GM19372 (cell line): ENCODE results near the gene CDH24.
"Not testable (repeated sequence)": the region's sequence is repeated elsewhere in the genome, so short reads cannot be mapped to it uniquely, and the experiment has no call there.

Source experiments
- ATAC-seq: cut with Tn5 transposase; IDR thresholded peaks from one replicate; pipeline ENCODE4 v1.9.1; 2021; ENCODE audit warnings: mild to moderate bottlenecking, low read depth, moderate library complexity; ENCODE audit not compliant: unreplicated experiment

CDH24 gene

DNA sequence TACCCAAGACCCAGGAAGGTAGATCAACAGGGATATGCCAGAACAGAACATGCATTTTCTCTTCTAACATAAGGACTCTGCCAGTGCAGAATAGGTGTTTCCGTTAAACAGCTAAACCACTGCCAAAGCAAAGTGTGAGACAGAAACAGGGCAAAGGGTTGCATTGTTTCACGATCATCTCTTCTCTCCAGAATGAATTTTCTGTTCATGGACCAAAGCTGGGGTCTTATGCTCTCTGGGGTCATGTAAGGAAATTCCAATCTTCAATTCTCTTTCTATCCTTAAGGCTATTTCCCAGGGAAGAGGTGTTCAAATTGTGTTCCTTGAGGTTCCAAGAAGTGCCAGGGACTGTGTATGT is 33.5 kb downstream of the CDH24 start:
- ATAC-seq: no peak

DNA sequence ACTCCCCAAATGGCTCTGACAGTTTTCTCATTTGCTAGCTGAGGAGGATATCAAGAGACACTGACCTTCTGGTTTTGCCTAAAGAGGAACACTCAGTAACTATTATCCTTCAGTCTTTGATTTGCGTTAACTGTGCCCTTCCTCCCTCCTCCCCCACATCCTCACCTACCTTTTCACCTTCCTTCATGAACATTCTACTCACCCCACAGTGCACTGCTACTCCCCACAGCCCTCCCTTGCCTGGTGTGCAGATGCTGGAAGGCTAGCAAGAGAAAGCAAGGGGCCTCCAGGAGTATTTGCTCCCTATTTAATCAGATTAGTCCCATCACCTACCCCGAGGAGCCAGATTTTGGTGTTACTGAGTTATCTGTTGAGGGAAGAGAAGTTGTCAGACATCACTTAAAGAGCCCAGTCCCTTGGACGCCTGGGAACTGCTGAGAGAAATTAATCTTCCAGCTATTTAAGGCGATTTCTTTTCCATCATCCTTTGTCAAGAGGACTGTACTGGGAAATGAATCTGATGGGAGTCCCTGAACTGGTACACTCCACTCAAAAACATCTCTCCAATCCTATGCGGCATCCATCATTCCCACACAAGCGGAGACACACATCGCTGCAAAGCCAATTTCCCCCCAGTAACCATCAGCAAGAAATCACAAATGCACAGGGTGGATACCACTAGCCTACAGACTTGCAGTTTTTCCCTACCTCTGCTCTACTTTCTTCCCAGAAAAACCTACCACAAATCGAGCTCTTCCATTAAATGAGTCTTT is 34.1 kb downstream of the CDH24 start:
- no peak for ATAC-seq

DNA sequence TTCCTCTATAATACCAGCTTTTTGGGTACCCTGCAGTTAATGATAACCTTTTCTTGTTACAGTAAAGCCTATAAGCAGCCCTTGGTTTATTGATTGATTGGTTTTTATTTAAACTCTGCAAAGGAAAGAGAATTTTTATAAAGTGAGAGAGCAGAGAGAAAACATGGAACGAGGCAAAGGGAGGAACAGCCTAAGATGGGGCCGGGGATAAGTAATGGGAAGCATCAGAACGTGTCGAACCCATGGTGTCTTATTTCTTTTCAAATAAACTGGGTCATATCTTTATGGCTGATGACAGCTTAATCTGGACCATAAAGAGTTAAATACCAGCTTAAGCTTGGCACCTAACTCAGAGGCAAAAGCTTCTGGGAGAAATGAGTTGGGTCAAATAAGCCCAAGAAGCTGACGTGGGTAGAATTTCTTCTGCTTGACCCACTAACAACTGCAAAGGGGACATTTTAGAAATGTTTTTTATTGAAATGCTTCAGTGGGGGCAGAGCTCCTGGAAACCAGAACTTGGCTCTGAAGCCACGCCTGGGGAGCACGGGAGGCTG is 35.4 kb downstream of the CDH24 start:
- no peak for ATAC-seq

DNA sequence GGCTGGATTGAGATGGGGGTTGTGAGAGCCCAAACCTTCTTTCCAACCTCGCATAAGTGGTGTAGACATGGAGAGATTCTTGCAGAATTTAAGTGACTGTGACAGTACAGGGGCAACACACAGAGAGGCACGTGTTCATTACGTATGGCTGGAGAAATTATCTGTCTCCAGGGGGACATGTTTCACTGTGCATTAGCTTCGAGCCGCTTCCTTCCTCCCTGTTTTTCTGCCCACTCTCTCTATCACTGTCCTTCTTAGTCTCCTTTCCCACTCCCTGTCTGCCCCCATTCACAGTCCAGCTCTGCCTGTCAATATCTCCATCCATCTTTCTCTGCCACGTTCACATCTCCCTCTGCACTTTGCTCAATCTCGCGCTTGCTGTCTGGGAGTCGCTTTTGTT is 35.9 kb downstream of the CDH24 start:
- ATAC-seq: no peak

DNA sequence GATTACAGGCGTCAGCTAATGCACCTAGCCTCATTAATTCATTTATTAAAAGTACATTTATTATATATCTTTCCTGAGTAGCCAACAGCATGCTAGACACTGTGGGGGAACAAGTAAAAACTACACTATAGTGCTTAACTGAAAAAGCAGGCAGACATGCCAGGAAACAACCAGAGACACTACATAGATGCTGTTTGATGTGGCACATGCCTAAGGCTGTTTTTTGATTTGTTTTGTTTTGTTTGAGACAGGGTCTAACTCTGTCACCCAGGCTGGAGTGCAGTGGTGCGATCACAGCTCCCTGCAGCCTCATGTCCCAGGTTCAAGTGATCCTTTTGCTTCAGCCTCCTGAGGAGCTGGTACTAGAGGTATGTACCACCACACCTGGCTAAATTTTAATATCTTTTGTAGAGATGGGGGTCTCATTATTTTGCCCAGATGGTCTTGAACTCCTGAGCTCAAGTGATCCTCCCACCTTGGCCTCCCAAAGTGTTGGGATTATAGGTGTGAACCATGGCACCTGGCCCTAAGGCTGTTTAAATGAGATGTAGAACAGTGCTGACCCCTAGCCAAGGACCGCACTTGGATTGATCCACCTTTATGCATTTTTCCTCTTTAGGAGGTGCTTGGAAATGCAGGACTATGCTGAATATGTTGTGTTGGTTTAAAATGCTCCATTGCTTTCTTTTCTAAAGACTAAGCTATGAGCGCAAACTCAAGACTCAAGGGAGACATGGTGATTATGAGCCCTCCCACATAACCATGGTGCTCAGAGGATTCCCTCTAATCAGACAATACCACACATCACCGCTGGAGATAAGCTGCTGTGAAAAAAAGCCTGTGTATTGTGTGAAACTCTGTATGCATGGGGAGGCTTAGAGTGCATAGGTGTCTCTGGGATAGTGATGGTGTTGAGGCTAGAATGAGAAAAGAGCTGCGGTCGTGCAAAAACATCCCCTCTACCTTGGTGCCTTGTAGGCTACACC is 36.9 kb downstream of the CDH24 start:
- ATAC-seq: no peak

DNA sequence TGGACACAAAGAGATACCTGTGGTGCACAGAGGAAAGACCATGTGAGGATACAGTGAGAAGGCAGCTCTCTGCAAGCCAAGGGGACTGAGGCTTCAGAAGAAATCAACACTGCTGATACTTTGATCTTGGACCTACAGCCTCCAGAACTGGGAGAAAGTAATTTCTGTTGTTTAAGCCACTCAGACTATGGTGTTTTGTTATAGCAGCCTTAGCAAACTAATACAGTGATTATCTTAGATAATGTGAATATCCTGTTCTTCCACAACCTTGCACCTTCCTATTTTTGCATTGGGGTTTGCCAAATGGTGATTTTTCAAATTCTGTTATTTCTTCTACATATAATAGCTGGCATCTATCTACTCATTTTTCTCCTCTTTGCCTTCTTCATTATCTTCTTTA is 39.2 kb downstream of the CDH24 start:
- no peak for ATAC-seq

DNA sequence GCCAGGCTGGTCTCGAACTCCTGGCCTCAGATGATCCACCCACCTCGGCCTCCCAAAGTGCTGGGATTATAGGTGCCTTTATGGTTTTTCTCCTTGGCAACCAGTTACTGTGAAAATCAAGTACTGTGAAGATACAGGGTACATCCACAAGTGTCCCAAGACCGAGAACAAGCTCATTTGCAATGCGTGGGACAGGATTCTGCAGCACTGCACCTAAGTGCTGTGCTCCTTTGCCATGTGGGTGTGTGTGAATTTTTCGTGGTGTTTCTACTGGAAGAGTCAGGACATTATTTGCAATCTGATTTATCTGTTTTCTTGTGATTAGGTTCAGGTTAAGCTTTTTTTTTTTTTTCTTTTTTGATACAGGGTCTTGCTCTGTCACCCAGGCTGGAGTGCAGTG is 40.2 kb downstream of the CDH24 start:
- no peak for ATAC-seq

DNA sequence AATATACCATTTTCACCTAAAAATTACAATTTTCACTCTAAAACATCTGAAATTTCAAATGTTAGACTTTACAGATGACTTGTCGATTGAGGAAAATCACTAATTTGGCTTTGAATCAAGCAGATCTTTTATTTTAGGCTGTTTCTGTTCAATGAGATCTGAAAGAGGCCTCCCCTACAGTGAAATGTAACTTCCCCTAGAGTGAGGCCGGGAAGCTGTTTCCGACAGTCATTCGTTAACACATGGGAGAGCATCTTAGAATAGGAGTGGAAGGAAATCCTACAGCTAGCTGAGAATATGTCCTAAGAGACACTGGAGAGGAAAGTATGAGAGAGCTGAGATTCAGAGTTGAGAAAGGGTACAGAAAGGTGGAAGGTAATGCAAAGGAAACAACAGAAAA is 41.7 kb downstream of the CDH24 start:
- ATAC-seq: no peak

DNA sequence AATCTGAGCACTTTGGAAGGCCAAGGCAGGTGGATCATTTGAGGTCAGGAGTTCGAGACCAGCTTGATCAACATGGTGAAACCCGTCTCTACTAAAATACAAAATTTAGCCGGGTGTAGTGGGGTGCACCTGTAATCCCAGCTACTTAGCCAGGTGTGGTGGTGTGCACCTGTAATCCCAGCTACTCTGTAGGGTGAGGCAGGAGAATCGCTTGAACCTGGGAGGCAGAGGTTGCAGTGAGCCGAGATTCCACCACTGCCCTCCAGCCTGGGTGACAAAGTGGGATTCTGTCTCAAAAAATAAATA is 43.6 kb downstream of the CDH24 start:
- not testable (repeated sequence) for ATAC-seq

DNA sequence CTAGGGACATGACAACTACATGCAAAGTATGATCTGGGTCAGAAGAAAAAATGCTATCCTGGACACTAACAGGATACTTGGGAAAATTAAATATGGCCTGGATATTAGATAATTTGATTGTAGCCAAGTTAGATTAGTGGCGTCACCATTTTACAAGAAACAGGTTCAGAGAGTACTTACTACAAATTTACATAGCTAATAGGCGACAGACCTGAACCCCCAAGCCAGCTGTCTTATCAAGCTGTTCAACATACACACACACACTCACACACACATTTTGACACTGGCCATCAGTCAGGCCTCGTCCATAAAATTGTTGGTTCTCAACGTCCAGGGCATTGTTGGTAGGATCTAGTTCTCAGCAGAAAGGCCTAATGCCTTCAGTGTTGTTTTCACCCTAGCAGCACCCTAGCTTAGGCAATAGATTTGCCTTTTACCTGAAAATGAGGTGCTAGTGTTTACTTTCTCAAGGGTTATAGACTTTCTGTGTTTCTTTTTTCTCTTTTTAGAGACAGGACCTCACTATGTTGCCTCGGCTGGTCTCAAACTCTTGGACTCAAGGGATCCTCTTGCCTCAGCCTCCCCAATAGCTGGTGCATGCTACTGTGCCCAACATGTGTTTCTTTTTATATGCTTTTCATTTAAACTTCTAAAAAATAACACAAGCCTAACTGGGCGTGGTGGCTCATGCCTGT is 44.1 kb downstream of the CDH24 start:
- ATAC-seq: no peak

DNA sequence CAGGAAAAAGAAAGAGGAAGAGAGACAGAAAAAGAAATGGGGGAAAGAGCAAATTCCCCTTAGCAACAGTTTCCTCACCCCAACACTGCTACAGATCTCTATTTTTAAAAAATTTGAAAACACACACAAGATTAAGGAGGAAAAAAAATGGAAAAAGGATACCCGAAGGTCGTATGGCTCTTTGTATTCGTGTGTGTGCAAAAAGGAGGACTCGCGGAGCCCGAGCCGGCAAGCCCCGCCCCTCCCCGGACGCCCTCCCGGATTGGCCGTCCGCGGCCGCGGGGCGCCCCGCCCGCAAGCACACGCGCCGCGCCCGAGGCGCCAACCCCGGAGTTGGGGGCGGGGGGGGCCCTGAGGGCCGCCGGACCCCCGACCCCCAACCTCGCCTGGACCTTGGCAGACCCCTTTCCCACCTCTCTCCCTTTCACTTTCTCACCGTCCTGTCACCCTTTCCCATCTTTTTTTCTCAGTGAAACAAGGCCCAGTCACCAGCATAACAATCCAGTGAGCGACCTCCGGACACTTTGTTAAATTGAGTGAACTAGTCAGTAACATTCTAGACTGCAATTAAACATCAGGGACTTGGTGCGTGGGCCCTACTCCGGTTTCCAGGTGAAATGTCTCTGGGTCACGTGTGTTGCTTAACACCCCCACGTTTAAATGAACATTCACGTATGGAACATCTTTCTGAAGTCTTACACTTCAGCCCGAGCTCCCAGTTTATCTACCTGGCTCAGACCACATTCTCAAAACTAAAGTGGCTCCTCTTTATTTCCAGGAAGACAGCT is 47.2 kb downstream of the CDH24 start, which contains the start of gene C14orf93:
TSS of gene C14orf93 (minus strand) at position 205 of the 788 bp plus-strand sequence. CDS start 11,120 bp downstream, outside the sequence.
- ATAC-seq: peak; percentile 40

DNA sequence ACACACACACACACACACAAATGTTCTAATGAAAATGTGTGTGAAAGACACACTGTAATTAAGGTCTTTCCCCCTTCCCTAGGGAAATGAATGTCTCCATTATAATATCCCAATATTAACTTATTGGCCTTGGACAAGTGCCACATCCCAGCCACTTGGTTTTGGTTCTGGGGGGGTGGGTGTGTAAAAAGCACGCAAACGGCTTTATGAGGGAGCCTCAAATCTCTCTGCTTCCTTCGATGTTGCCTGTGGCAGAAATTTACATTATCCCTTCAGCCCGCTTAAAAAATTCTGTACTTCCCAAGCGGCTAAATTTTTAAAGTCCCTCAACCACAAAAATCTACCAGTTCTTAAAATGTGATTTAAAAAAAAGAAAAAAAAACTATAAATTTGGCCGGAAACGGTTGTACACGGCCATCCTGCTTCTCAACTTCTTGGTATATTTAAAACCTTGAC is 47.8 kb downstream of the CDH24 start:
- no peak for ATAC-seq

DNA sequence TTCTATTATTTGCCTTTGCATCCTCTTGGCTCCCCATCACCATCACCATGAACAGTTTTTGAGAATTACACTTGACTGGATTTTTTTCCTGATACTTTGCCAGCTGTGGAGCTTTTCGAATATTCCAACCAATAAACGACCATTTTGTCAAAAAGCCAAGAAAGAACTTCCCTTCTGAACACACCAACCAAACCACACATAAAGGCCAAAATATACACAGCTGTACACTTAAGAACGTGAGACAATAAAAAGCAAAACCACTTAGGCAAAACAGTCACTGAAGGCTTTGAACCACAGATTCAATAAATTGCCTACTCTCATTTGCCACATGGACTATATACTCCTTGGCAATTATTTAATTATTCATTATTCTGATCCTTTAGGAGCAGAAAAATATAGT is 48.5 kb downstream of the CDH24 start:
- no peak for ATAC-seq

DNA sequence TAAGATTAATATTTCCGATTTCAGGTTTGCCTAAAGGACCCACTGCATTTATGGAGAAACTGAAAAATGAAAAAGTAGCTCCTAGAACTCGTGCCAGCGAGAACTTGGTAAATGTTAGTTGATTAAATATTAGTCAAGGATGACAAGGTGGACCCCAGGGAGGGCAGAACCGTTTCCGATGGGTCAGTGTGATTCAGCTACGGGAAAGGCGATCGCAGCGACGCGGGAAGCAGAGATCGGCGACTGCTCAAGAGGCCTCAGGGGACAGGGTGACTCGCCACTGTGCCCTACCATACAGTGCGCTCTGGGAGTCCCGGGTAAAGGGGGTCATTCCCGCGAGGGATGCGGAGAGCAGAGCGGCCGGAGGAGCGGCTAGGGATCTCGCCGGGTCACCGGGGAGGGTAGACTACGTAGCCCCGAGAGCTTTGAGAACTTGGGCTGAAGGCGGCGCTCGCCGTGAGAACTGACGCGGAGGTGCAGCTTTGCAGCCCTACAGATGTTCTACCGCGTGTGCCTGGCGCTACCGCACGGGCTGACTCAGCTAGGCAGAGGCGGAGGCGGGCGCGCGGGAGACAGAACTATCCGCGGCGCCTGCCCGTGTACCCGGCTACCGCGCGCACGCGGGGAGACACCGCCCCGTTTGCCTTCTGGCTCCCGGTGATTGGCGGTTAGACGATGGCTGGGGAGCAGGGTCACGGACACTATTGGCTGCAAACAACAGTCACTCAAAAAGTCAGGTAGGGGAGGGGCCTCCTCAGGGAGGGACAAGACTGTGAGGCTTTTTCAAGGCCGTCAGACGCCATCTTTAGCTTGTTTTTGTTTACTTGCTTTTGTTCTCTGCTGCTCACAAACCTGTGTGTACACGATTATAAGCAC is 50.5 kb downstream of the CDH24 start:
- ATAC-seq: peak; percentile 88

DNA sequence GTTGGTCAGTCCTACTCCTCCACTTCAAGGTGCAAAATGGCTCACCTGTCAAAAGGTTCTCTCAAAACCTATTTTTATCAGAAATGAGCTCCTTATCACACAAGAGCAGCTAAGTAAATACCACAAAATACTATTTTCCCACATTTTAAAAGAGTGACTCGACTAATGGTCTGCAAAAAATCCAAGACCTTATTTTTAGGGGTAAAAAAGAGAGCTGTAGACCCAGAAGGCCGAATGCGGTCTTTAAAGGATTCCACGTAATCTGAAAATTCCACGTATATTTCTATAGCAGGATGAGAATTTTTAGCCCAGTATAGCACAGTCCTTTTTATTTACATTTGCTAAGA is 51.2 kb downstream of the CDH24 start:
- ATAC-seq: no peak

DNA sequence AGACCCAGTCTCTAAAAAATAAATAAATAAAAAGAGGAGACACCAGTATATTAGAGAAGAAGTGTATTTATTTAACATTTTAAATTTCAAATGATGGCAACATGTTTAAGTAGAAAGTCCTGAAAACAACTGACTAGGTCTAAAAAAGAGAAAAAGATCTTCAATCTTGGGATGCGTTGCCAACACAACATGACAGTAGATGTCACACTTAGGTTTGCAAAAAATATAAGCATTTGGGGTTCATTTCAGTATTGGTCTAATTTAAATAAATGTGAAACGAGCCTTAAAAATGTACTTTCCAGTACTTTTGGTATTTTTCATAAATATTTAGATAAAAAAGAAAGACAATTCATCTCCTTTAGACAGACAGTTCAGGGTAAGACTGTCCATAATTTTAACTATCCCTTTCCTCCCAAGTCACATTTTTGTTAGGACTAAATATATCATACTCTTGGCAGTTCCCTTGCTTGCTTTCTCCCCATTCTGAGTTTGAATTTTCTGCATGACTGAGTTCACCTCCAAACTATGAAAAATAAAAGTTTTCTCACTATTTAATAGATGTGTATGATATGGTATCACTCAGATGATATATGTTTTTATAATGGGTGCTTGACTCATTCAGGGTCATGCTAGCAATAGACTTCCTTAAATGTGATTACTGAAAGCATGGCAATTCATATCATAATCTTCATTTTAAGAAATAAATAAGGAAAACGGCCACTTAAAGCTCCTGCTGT is 51.7 kb downstream of the CDH24 start:
- no peak for ATAC-seq

DNA sequence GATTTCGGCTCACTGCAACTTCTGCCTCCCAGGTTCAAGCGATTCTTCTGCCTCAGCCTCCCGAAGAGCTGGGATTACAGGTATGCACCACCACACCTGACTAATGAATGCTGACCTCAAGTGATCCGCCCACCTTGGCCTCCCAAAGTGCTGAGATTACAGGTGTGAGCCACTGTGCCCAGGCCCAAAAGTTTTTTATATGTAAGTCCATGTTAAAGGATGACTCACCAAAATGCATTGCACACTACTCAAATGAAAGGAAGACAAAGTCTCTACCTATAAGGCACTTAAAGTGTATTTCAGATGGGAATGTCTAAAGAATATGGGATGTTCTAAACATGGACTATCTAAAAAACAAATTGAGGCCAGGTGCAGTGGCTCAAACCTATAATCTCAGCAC is 53.0 kb downstream of the CDH24 start:
- ATAC-seq: not testable (repeated sequence)

DNA sequence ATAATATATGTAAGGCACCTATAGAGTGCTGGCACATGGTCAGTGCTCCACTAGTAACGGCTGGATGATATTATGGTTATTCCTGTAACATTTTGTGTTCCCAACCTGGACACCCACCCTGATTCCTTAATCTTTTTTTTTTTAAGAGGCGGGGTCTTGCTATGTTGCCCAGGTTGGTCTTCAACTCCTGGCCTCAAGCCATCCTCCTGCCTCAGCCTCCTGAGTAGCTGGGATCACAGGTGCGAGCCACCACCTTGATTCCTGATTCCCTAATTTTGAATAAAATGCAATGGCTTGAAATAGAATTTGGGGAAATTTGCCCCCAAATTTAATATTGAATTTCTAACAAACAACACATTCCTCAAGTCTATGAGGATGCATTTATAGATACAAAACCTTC is 54.7 kb downstream of the CDH24 start:
- ATAC-seq: no peak
